Chondrocyte (in vitro differentiated cells): ENCODE measurements around the gene ISM1. TPM values are rescaled to one million over a fixed set of nuclear protein-coding genes. Genes with fewer than 3 reads are reported as not detected.

Source experiments
- DNase-seq: peaks from one replicate; pipeline ENCODE4 v3.0.0; 2021; ENCODE audit warnings: mixed read lengths, low spot score
- H3K27ac Mint-ChIP-seq: one replicate; pipeline ENCODE4 v1.8.0; 2021; ENCODE audit warnings: mild to moderate bottlenecking, moderate library complexity, mixed read lengths; ENCODE audit not compliant: unreplicated experiment
- H3K27me3 Mint-ChIP-seq: 2 replicates; pipeline ENCODE4 v1.8.0; 2021; ENCODE audit warnings: low read depth, mixed read lengths
- H3K36me3 Mint-ChIP-seq: 2 replicates; pipeline ENCODE4 v1.8.0; 2021; ENCODE audit warnings: low read depth, mixed read lengths
- H3K4me1 Mint-ChIP-seq: 2 replicates; pipeline ENCODE4 v1.8.0; 2021; ENCODE audit warnings: low read depth, mild to moderate bottlenecking, mixed read lengths
- H3K4me3 Mint-ChIP-seq: one replicate; pipeline ENCODE4 v1.8.0; 2021; ENCODE audit warnings: mild to moderate bottlenecking, moderate library complexity, mixed read lengths; ENCODE audit not compliant: unreplicated experiment
- H3K9me3 Mint-ChIP-seq: 2 replicates; pipeline ENCODE4 v1.8.0; 2021; ENCODE audit warnings: low read depth, mixed read lengths
- total RNA-seq: library from RNA; stranded (reverse); gene quantifications from 3 replicates; pipeline ENCODE4 v1.2.1, GENCODE V29; 2021
- TF ChIP-seq, protein P1 (sequence below): fragments of 200-600 bp; sonication (generic); IDR thresholded peaks from 2 replicates; pipeline ENCODE4 v1.5.0; 2021; ENCODE audit warnings: antibody characterized with exemption, mild to moderate bottlenecking, moderate library complexity

Gene ISM1
- total RNA-seq, 1 donor from 2014 or later: 1.2 TPM

GRCh38 chr20:13276945-13277541 is 56.0 kb downstream of the ISM1 start:
- Mint-ChIP-seq H3K4me3 (no peak overlapping the region), H3K27ac (no peak overlapping the region)
- TF ChIP-seq, protein P1, sequence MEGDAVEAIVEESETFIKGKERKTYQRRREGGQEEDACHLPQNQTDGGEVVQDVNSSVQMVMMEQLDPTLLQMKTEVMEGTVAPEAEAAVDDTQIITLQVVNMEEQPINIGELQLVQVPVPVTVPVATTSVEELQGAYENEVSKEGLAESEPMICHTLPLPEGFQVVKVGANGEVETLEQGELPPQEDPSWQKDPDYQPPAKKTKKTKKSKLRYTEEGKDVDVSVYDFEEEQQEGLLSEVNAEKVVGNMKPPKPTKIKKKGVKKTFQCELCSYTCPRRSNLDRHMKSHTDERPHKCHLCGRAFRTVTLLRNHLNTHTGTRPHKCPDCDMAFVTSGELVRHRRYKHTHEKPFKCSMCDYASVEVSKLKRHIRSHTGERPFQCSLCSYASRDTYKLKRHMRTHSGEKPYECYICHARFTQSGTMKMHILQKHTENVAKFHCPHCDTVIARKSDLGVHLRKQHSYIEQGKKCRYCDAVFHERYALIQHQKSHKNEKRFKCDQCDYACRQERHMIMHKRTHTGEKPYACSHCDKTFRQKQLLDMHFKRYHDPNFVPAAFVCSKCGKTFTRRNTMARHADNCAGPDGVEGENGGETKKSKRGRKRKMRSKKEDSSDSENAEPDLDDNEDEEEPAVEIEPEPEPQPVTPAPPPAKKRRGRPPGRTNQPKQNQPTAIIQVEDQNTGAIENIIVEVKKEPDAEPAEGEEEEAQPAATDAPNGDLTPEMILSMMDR: no peak

DNA sequence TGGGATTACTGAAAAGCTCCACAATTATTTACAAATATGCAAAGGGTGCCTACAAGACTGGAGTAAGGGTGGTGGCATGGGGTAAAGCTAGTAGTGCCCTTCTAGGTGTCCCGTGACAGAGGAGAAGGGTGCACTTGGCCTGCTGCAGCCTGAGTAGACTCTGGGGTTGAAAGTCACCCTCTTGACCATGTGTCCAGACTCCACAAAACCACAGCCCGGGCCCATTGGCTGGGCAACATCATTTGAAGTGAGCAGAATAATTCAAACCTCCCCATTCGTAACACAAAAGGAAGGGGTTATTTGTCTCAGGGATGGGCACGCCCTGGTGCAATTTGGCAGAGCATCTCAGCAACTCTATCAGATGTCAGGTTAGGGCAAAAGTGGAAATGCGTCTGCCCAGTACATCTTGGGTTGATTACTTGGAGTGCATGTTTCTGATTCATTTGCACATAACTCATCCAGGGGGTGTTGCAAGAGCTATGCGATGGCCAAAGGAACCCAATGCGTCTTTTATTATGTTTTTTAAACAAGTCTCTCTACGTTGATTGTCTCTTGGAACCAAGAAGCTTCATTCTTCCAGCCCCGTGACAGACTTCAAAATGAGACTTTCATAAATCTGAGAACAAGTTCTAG is 56.7 kb downstream of the ISM1 start:
- no peaks in the 10 kb centered on the region for H3K36me3 Mint-ChIP-seq
- TF ChIP-seq, protein P1: no peak
- peaks cover 10% of the 10 kb centered on the region for H3K4me1 Mint-ChIP-seq
- no peak for DNase-seq
- no peak overlapping the region for H3K4me3 Mint-ChIP-seq
- no peaks in the 10 kb centered on the region for H3K27me3 Mint-ChIP-seq
- H3K9me3 Mint-ChIP-seq: peaks cover 6% of the 10 kb centered on the region
- no peak overlapping the region for H3K27ac Mint-ChIP-seq

More at GRCh38 chr20:13276945-13277541, 56.0 kb downstream of the ISM1 start:
- H3K36me3 Mint-ChIP-seq: no peaks in the 10 kb centered on the region
- H3K4me1 Mint-ChIP-seq: peaks cover 10% of the 10 kb centered on the region
- H3K27me3 Mint-ChIP-seq: no peaks in the 10 kb centered on the region
- DNase-seq: no peak
- peaks cover 6% of the 10 kb centered on the region for H3K9me3 Mint-ChIP-seq

- Mint-ChIP-seq H3K4me1 (peaks cover 10% of the 10 kb centered on the region), H3K9me3 (peaks cover 6% of the 10 kb centered on the region), H3K36me3 (no peaks in the 10 kb centered on the region), H3K27me3 (no peaks in the 10 kb centered on the region), H3K4me3 (no peak overlapping the region), H3K27ac (no peak overlapping the region)
- no peak for DNase-seq
- TF ChIP-seq, protein P1: no peak
Observed at GRCh38 chr20:13278812-13279570, 57.9 kb downstream of the ISM1 start.

GRCh38 chr20:13280609-13281324 is 59.7 kb downstream of the ISM1 start:
- H3K9me3 Mint-ChIP-seq: peaks cover 6% of the 10 kb centered on the region
- H3K36me3 Mint-ChIP-seq: no peaks in the 10 kb centered on the region
- no peak overlapping the region for H3K27ac Mint-ChIP-seq
- H3K27me3 Mint-ChIP-seq: no peaks in the 10 kb centered on the region
- DNase-seq: no peak
- H3K4me1 Mint-ChIP-seq: no peaks in the 10 kb centered on the region
- TF ChIP-seq, protein P1: no peak
- no peak overlapping the region for H3K4me3 Mint-ChIP-seq
